H9 (cell line): Measurements from ENCODE around the gene LDLRAD4. TPM values are rescaled to one million over a fixed set of nuclear protein-coding genes. Genes with fewer than 3 reads are reported as not detected.

Source experiments
- DNase-seq: peaks from one replicate; pipeline ENCODE4 v3.0.0-alpha.2; 2017
- H2AFZ ChIP-seq: one replicate; pipeline ENCODE4 v1.6.1; 2013; ENCODE audit warnings: mild to moderate bottlenecking, low read length, control low read depth, moderate library complexity
- H2AK5ac ChIP-seq: 2 replicates; pipeline ENCODE4 v1.6.1; 2013; ENCODE audit warnings: low read length, control low read depth, mixed read lengths; ENCODE audit not compliant: insufficient read length
- H2BK120ac ChIP-seq: one replicate; pipeline ENCODE4 v1.6.1; 2013; ENCODE audit warnings: low read depth, mild to moderate bottlenecking, low read length, control low read depth, inconsistent platforms; ENCODE audit not compliant: poor library complexity, severe bottlenecking
- H2BK12ac ChIP-seq: 2 replicates; pipeline ENCODE4 v1.6.1; 2013; ENCODE audit warnings: low read length, control low read depth, mixed read lengths, low read depth; ENCODE audit not compliant: insufficient read length
- H2BK15ac ChIP-seq: 2 replicates; pipeline ENCODE4 v1.6.1; 2013; ENCODE audit warnings: low read depth, low read length, control low read depth
- H2BK20ac ChIP-seq: one replicate; pipeline ENCODE4 v1.6.1; 2013; ENCODE audit warnings: low read depth, mild to moderate bottlenecking, low read length, control low read depth, inconsistent platforms; ENCODE audit not compliant: poor library complexity, severe bottlenecking
- H2BK5ac ChIP-seq: 2 replicates; pipeline ENCODE4 v1.6.1; 2013; ENCODE audit warnings: low read length, control low read depth, mixed read lengths; ENCODE audit not compliant: insufficient read length
- H3K14ac ChIP-seq: 2 replicates; pipeline ENCODE4 v1.6.1; 2013; ENCODE audit warnings: low read length, control low read depth; ENCODE audit not compliant: insufficient read depth
- H3K18ac ChIP-seq: 2 replicates; pipeline ENCODE4 v1.6.1; 2013; ENCODE audit warnings: low read depth, mild to moderate bottlenecking, mixed read lengths, low read length, control low read depth; ENCODE audit not compliant: insufficient read length
- H3K23ac ChIP-seq: 2 replicates; pipeline ENCODE4 v1.6.1; 2013; ENCODE audit warnings: low read length, control low read depth, mixed read lengths, low read depth; ENCODE audit not compliant: insufficient read length
- H3K23me2 ChIP-seq: 2 replicates; pipeline ENCODE4 v1.6.1; 2013; ENCODE audit warnings: low read depth, mild to moderate bottlenecking, mixed read lengths, low read length, control low read depth; ENCODE audit not compliant: insufficient read length, poor library complexity, severe bottlenecking
- H3K27ac ChIP-seq: 2 replicates; pipeline ENCODE4 v1.5.1; 2013; ENCODE audit warnings: low read length, control low read depth, mixed read lengths, low read depth; ENCODE audit not compliant: insufficient read length
- H3K27me3 ChIP-seq: 2 replicates; pipeline ENCODE4 v1.6.1; 2013; ENCODE audit warnings: low read length, control low read depth, inconsistent platforms; ENCODE audit not compliant: insufficient read depth
- H3K4ac ChIP-seq: 2 replicates; pipeline ENCODE4 v1.6.1; 2013; ENCODE audit warnings: low read depth, mild to moderate bottlenecking, control low read depth, inconsistent platforms, low read length, moderate library complexity
- H3K4me1 ChIP-seq: 2 replicates; pipeline ENCODE4 v1.6.1; 2013; ENCODE audit warnings: low read length, control low read depth, inconsistent platforms; ENCODE audit not compliant: insufficient read depth
- H3K4me2 ChIP-seq: 2 replicates; pipeline ENCODE4 v1.6.1; 2013; ENCODE audit warnings: low read length, control low read depth, mixed read lengths; ENCODE audit not compliant: insufficient read length, insufficient read depth
- H3K56ac ChIP-seq: 2 replicates; pipeline ENCODE4 v1.6.1; 2013; ENCODE audit warnings: low read depth, mild to moderate bottlenecking, mixed read lengths, low read length, control low read depth; ENCODE audit not compliant: insufficient read length
- H3K79me1 ChIP-seq: 2 replicates; pipeline ENCODE4 v1.6.1; 2013; ENCODE audit warnings: low read depth, mild to moderate bottlenecking, moderate library complexity, low read length, control low read depth, inconsistent platforms; ENCODE audit not compliant: insufficient read depth, poor library complexity, severe bottlenecking
- H3K79me2 ChIP-seq: 2 replicates; pipeline ENCODE4 v1.6.1; 2013; ENCODE audit warnings: low read length, control low read depth, inconsistent platforms; ENCODE audit not compliant: insufficient read depth
- H3K9ac ChIP-seq: 2 replicates; pipeline ENCODE4 v1.6.1; 2013; ENCODE audit warnings: low read length, control low read depth, mixed read lengths; ENCODE audit not compliant: insufficient read length; ENCODE audit errors: extremely low read depth
- H3K9me3 ChIP-seq: one replicate; pipeline ENCODE4 v1.6.1; 2013; ENCODE audit warnings: low read depth, low read length, inconsistent platforms; ENCODE audit not compliant: control insufficient read depth
- H3T11ph ChIP-seq: one replicate; pipeline ENCODE4 v1.6.1; 2013; ENCODE audit warnings: mild to moderate bottlenecking, low read length, control low read depth, inconsistent platforms
- H4K20me1 ChIP-seq: one replicate; pipeline ENCODE4 v1.6.1; 2013; ENCODE audit not compliant: control insufficient read depth, insufficient read length, insufficient read depth
- H4K5ac ChIP-seq: 2 replicates; pipeline ENCODE4 v1.6.1; 2013; ENCODE audit warnings: low read depth, mild to moderate bottlenecking, mixed read lengths, low read length, control low read depth; ENCODE audit not compliant: insufficient read length
- H4K8ac ChIP-seq: replicated peaks from 2 replicates; pipeline ENCODE4 v1.6.1; 2013; ENCODE audit warnings: low read length, control low read depth, mixed read lengths, low read depth; ENCODE audit not compliant: insufficient read length
- H4K91ac ChIP-seq: 2 replicates; pipeline ENCODE4 v1.6.1; 2013; ENCODE audit warnings: low read depth, mild to moderate bottlenecking, moderate library complexity, mixed read lengths, low read length, control low read depth; ENCODE audit not compliant: insufficient read length
- H3K27ac Mint-ChIP-seq, 3 experiments: 2 replicates in 2 of 3; 3 replicates in 1 of 3; pipeline ENCODE4 v1.8.0; 2020 to 2021; ENCODE audit warnings: mixed read lengths in 3 of 3, mild to moderate bottlenecking in 1 of 3, moderate library complexity in 1 of 3
- H3K27me3 Mint-ChIP-seq: 2 replicates; pipeline ENCODE4 v1.8.0; 2021; ENCODE audit warnings: low read depth, mild to moderate bottlenecking, moderate library complexity, mixed read lengths
- H3K36me3 Mint-ChIP-seq, 3 experiments: 2 replicates in 2 of 3; 3 replicates in 1 of 3; pipeline ENCODE4 v1.8.0; 2020 to 2021; ENCODE audit warnings: low read depth in 3 of 3, mixed read lengths in 3 of 3; ENCODE audit not compliant: insufficient read depth in 1 of 3
- H3K4me1 Mint-ChIP-seq, 2 experiments: 2 replicates each; pipeline ENCODE4 v1.8.0; 2020; ENCODE audit warnings: mixed read lengths in 2 of 2
- H3K4me3 Mint-ChIP-seq, 2 experiments: 2 replicates in 1 of 2; 3 replicates in 1 of 2; pipeline ENCODE4 v1.8.0; 2020 to 2021; ENCODE audit warnings: mild to moderate bottlenecking in 2 of 2, mixed read lengths in 2 of 2, moderate library complexity in 1 of 2
- H3K9me3 Mint-ChIP-seq, 2 experiments: 2 replicates in 1 of 2; 3 replicates in 1 of 2; pipeline ENCODE4 v1.8.0; 2020; ENCODE audit warnings: mild to moderate bottlenecking in 2 of 2, mixed read lengths in 2 of 2, moderate library complexity in 1 of 2
- WGBS: extraction: QIAGEN DNeasy Blood & Tissue Kit; methylation state at CpG from one replicate; pipeline ENCODE4 v1.1.7; 2013; ENCODE audit warnings: missing lambda C conversion rate, low lambda C conversion rate, mixed read lengths; ENCODE audit not compliant: insufficient read length; ENCODE audit errors: extremely low coverage; 5-methylcytosine and 5-hydroxymethylcytosine counted together
- total RNA-seq: library from RNA; stranded (reverse); gene quantifications from 2 replicates; pipeline ENCODE4 v1.2.1, GENCODE V29; 2021
- TF ChIP-seq, protein P1 (sequence below): fragments of 200-600 bp; sonication (generic); conservative IDR thresholded peaks from 3 replicates; pipeline ENCODE4 v1.8.0; 2021; ENCODE audit warnings: antibody characterized with exemption, mild to moderate bottlenecking

The LDLRAD4 gene
- total RNA-seq, 1 experiment from 2014 or later = 3.9 TPM

DNA sequence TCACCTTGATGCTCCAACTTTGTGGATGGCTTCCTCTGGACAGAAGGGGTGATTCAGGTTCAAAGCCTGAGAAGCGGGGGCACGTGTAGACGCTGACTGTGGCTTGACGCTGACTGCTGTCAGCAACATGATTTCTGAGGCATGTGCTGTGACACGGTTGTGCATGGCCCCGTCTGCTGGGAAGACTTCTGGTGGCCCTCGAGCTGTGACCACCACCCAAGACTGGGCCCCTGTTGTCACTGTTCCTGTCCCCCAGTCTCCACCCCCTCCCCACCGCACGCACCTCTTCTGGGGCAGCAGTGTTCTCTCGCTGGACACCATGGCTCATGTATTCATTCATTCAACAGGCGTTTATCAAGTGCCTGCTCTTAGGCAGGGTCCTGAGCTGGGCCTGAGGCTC lies 262.8 kb downstream of the LDLRAD4 start:
- no peak overlapping the region for H2BK120ac ChIP-seq

More for the DNA sequence above, 262.8 kb downstream of the LDLRAD4 start:
- no peak overlapping the region for H2AFZ ChIP-seq
- H2BK5ac ChIP-seq = no peak overlapping the region
- H3K14ac ChIP-seq = no peak overlapping the region; the same call in 1 of the 2 replicates
- H3K9ac ChIP-seq = no peak overlapping the region
- H3K18ac ChIP-seq = no peak overlapping the region
- peaks cover 0 to 6% (median 0%) of the 10 kb centered on the region in 3 experiments; a peak in 2 of 7 replicates for H3K36me3 Mint-ChIP-seq
- H2AK5ac ChIP-seq = no peak overlapping the region
- H3K79me2 ChIP-seq = no peaks in the 10 kb centered on the region
- no CpG with 5 or more reads among the region's 11 CpGs for WGBS
- no peaks in the 10 kb centered on the region for H3K79me1 ChIP-seq
- no peak overlapping the region for H3K56ac ChIP-seq
- H3K4me1 ChIP-seq = peaks cover 2% of the 10 kb centered on the region; the same call in 1 of the 2 replicates
- no peak overlapping the region for H2BK15ac ChIP-seq
- peaks cover 8 to 22% of the 10 kb centered on the region in 2 experiments for H3K4me1 Mint-ChIP-seq
- no peak overlapping the region for H3K4me3 Mint-ChIP-seq
- TF ChIP-seq, protein P1, sequence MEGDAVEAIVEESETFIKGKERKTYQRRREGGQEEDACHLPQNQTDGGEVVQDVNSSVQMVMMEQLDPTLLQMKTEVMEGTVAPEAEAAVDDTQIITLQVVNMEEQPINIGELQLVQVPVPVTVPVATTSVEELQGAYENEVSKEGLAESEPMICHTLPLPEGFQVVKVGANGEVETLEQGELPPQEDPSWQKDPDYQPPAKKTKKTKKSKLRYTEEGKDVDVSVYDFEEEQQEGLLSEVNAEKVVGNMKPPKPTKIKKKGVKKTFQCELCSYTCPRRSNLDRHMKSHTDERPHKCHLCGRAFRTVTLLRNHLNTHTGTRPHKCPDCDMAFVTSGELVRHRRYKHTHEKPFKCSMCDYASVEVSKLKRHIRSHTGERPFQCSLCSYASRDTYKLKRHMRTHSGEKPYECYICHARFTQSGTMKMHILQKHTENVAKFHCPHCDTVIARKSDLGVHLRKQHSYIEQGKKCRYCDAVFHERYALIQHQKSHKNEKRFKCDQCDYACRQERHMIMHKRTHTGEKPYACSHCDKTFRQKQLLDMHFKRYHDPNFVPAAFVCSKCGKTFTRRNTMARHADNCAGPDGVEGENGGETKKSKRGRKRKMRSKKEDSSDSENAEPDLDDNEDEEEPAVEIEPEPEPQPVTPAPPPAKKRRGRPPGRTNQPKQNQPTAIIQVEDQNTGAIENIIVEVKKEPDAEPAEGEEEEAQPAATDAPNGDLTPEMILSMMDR = no peak
- no peak overlapping the region; a peak in 1 of 7 replicates for H3K27ac Mint-ChIP-seq
- peaks cover 0 to 4% of the 10 kb centered on the region in 2 experiments; a peak in 3 of 5 replicates for H3K9me3 Mint-ChIP-seq
- H4K5ac ChIP-seq = no peak overlapping the region
- H2BK12ac ChIP-seq = no peak overlapping the region
- H2BK20ac ChIP-seq = no peak overlapping the region
- H4K20me1 ChIP-seq = no peaks in the 10 kb centered on the region
- H3K27me3 ChIP-seq = no peaks in the 10 kb centered on the region
- H3K4me2 ChIP-seq = no peak overlapping the region
- no peak overlapping the region for H4K91ac ChIP-seq
- H3K9me3 ChIP-seq = no peaks in the 10 kb centered on the region
- H4K8ac ChIP-seq = no peak overlapping the region
- H3K23me2 ChIP-seq = no peaks in the 10 kb centered on the region
- no peak overlapping the region for H3K4ac ChIP-seq
- no peak overlapping the region for H3T11ph ChIP-seq
- no peak overlapping the region for H3K27ac ChIP-seq
- H3K23ac ChIP-seq = no peak overlapping the region
- H3K27me3 Mint-ChIP-seq = peaks cover 11% of the 10 kb centered on the region
- no peak for DNase-seq
